ENCODE measurements around the gene FHIP1A. TPM values are rescaled to one million over a fixed set of nuclear protein-coding genes. Genes with fewer than 3 reads are reported as not detected.

The FHIP1A gene
- total RNA-seq = 13.9 to 16.8 TPM (median 14.0 TPM) in 3 replicates

DNA sequence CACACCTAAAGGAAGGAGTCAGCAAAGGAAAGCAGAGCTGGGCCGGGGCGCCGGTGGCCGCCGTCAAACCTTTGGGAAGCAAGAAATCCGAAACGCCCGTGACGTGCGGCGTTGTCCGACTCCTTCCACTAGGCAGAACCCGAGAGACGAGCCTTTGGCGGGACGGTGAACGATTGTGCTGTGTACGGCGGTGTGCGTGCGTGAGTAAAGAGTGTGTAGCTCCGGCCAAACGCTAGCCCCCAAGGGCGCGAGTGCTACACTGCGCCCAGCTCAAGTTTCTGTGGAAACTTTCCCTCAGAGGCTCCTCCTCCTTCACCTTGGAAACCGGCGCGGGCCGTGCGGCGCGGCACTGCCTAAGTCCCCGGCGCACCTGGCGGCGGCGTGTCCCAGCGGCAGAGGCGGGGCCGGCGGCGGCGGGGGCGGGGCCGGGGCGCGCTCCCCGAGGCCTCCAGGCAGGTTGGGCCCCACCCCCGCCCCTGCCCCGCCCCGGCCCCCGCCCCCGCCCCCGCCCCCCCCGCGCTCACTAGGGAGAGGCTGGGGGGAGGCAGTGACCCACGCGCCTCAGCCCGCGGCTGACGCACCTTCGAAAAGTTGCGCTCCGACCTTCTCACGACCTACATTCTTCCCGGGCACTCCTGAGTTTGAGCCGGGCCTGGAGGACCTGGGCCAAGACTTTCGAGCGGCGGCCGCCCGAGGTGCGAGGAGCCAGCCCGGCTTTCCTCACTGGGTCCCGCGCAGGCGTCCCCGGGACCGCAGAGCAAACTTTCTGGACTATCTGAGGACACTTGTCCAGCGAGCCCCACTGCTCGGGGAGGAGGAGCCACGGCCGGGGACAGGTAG lies at the start of gene FHIP1A:
Gene FHIP1A (plus strand): TSS at position 547 of the 840 bp plus-strand sequence. CDS start 157,084 bp downstream, outside the sequence.
- peaks cover 34% of the 10 kb centered on the region for H3K4me1 Mint-ChIP-seq
- TF ChIP-seq, protein P1, sequence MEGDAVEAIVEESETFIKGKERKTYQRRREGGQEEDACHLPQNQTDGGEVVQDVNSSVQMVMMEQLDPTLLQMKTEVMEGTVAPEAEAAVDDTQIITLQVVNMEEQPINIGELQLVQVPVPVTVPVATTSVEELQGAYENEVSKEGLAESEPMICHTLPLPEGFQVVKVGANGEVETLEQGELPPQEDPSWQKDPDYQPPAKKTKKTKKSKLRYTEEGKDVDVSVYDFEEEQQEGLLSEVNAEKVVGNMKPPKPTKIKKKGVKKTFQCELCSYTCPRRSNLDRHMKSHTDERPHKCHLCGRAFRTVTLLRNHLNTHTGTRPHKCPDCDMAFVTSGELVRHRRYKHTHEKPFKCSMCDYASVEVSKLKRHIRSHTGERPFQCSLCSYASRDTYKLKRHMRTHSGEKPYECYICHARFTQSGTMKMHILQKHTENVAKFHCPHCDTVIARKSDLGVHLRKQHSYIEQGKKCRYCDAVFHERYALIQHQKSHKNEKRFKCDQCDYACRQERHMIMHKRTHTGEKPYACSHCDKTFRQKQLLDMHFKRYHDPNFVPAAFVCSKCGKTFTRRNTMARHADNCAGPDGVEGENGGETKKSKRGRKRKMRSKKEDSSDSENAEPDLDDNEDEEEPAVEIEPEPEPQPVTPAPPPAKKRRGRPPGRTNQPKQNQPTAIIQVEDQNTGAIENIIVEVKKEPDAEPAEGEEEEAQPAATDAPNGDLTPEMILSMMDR (IDR thresholded peaks at IDR 0.05; ENCODE audit: unreplicated experiment) = no peak
- H3K27ac Mint-ChIP-seq = peak within 1 kb of the TSS; percentile 98
- no peaks in the 10 kb centered on the region for H3K9me3 Mint-ChIP-seq
- peak within 1 kb of the TSS; percentile 86 for H3K4me3 Mint-ChIP-seq
- H3K27me3 Mint-ChIP-seq (ENCODE audit: low read depth) = peaks cover 31% of the 10 kb centered on the region
- no peaks in the 10 kb centered on the region for H3K36me3 Mint-ChIP-seq
- DNase-seq (ENCODE audit: low spot score in 2 of 2, unreplicated experiment in 2 of 2) = peak; percentile 76 to 91

DNA sequence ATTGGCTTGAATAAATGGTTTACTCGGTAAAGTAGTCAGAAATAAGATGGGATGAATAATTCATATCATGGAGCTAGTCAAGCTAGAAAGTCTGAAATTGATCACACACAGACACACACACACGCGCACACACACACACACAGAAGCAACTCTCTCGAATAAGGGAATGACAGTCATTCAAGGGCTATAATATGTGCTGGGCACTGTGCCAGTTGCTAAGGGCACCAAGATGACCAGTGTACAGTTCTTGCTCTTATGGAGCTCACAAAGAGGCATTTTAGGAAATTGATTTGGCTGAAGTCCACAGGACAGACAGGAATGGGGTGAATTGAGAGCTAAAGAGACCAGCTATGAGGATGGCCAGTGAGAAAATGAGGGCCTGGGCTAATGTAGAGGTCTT lies 49.4 kb upstream of the FHIP1A start:
- Mint-ChIP-seq H3K27ac (no peak overlapping the region), H3K4me3 (no peak overlapping the region), H3K27me3 (ENCODE audit: low read depth) (no peaks in the 10 kb centered on the region), H3K36me3 (no peaks in the 10 kb centered on the region), H3K9me3 (no peaks in the 10 kb centered on the region), H3K4me1 (peaks cover 7% of the 10 kb centered on the region)
- DNase-seq (ENCODE audit: low spot score in 2 of 2, unreplicated experiment in 2 of 2) = no peak
- TF ChIP-seq, protein P1 (IDR thresholded peaks at IDR 0.05; ENCODE audit: unreplicated experiment) = no peak

DNA sequence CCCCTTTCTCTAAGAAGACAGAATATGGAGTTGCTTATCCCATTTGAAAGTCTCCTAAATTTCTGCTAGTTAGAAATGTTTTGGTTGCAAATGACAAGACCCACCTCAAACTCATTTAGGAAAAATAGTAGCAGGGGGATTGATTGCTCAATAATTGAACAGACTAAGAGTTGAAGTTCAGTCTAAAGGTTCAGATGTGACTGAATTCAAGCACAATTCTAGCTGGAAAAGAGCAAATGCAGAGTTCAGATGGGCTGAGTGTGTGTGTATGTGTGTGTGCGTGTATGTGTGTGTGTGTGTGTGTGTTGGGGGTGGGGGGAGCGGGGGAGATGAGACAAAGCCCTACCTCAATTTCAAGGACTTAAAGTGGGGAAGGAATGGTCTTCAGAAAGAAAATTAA lies 47.9 kb upstream of the FHIP1A start:
- no peaks in the 10 kb centered on the region for H3K27me3 Mint-ChIP-seq (ENCODE audit: low read depth)
- H3K4me1 Mint-ChIP-seq = peaks cover 7% of the 10 kb centered on the region
- no peak for DNase-seq (ENCODE audit: low spot score in 2 of 2, unreplicated experiment in 2 of 2)
- H3K36me3 Mint-ChIP-seq = no peaks in the 10 kb centered on the region
- no peak overlapping the region for H3K27ac Mint-ChIP-seq
- no peaks in the 10 kb centered on the region for H3K9me3 Mint-ChIP-seq
- TF ChIP-seq, protein P1 (IDR thresholded peaks at IDR 0.05; ENCODE audit: unreplicated experiment) = no peak
- H3K4me3 Mint-ChIP-seq = no peak overlapping the region

DNA sequence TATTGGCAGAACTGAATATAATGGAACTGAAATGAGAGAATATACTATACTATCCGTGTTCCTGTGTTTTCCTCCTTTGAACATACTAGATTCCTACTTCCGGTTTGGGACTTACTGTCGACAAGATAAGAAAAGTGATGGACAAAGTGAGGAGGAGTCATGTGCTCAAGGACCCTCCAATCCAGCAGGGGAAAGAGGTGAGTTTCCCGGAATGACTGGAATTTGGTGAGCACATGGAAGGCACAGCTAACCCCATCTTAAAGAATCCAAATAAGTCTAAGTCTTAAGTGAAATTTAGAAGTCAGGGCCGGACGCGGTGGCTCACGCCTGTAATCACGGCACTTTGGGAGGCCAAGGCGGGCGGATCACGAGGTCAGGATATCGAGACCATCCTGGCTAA lies 47.0 kb upstream of the FHIP1A start:
- Mint-ChIP-seq H3K27ac (no peak overlapping the region), H3K36me3 (no peaks in the 10 kb centered on the region), H3K4me3 (no peak overlapping the region), H3K9me3 (no peaks in the 10 kb centered on the region), H3K4me1 (peaks cover 7% of the 10 kb centered on the region), H3K27me3 (ENCODE audit: low read depth) (no peaks in the 10 kb centered on the region)
- DNase-seq (ENCODE audit: low spot score in 2 of 2, unreplicated experiment in 2 of 2) = no peak
- TF ChIP-seq, protein P1 (IDR thresholded peaks at IDR 0.05; ENCODE audit: unreplicated experiment) = no peak

DNA sequence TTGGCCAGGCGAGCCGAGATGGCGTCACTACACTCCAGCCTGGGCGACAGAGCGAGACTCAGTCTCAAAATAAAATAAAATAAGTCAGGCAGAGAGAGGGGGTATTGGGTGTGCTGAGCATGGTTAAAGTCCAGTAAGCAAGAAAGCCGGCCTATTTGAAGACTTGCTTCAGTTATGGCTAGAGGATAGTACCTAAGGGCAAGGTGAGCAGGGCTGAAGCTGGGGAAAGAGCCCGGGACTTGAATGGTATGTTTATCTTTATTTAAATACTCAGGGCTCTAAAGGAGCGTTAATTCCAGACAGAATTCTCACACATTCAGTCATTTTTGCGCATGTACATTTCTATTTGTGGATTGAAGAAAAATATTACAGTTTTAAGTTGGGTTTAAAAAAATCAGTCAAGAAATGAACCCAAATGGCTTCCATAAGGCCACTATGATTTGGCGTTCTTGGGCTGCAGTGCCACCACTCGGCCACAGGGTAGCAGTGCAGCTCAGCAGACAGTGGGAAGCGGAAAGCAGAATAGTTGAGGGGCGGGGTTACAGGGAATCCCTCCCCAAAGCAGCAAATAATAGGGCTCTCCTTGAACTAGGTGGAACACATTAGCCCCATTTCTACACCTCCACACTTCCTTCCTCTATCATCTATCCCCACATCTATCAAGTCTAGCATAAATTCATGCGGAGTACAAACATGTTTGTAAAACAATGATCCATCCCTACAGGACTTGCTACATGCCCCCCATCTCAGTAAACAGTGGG lies 46.4 kb upstream of the FHIP1A start:
- Mint-ChIP-seq H3K27me3 (ENCODE audit: low read depth) (no peaks in the 10 kb centered on the region), H3K4me3 (peak overlapping the region; percentile 2), H3K9me3 (no peaks in the 10 kb centered on the region), H3K27ac (no peak overlapping the region), H3K4me1 (peaks cover 7% of the 10 kb centered on the region), H3K36me3 (no peaks in the 10 kb centered on the region)
- TF ChIP-seq, protein P1 (IDR thresholded peaks at IDR 0.05; ENCODE audit: unreplicated experiment) = peak; percentile 83
- DNase-seq (ENCODE audit: low spot score in 2 of 2, unreplicated experiment in 2 of 2) = peak; percentile 50 to 81

Measured in mesothelial cell of epicardium (in vitro differentiated cells).